ENCODE data around the gene HARS1.
"Not testable (repeated sequence)": the region's sequence is repeated elsewhere in the genome, so short reads cannot be mapped to it uniquely, and the experiment has no call there.

The HARS1 gene

GRCh38 chr5:140632366-140633020 is 58.7 kb downstream of the HARS1 start:
- no peak for DNase-seq

- no peak for DNase-seq
Observed at GRCh38 chr5:140631831-140632365, 59.3 kb downstream of the HARS1 start.

GRCh38 chr5:140631036-140631417 is 60.1 kb downstream of the HARS1 start:
- no peak for DNase-seq

- DNase-seq = no peak
Observed at GRCh38 chr5:140630292-140631035, 60.7 kb downstream of the HARS1 start.

GRCh38 chr5:140628711-140629110 is 62.5 kb downstream of the HARS1 start:
- no peak for DNase-seq

- DNase-seq = no peak
Observed at GRCh38 chr5:140627972-140628371, 63.2 kb downstream of the HARS1 start.

- DNase-seq = not testable (repeated sequence)
Observed at GRCh38 chr5:140624886-140625285, 66.3 kb downstream of the HARS1 start.
